ENCODE data around the gene XG. TPM values are rescaled to one million over a fixed set of nuclear protein-coding genes. Genes with fewer than 3 reads are reported as not detected.
A peak's percentile ranks its signal among the peaks of the same experiment; 100 is the strongest.

Gene XG
- total RNA-seq, 1 experiment from 2014 or later, result 1.0 TPM

GRCh38 chrX:2863646-2864045 is 111.8 kb downstream of the XG start:
- ATAC-seq (peak; percentile 74), DNase-seq (ENCODE audit: low spot score) (peak; percentile 16)
- peaks cover 43% of the 10 kb centered on the region for H3K36me3 Mint-ChIP-seq
- peaks cover 7% of the 10 kb centered on the region for H3K4me1 Mint-ChIP-seq
- H3K27me3 Mint-ChIP-seq (ENCODE audit: low read depth), result no peaks in the 10 kb centered on the region
- peak overlapping the region; percentile 87 for H3K27ac Mint-ChIP-seq
- TF ChIP-seq IRF1 (CRISPR knock-in tag; IDR thresholded peaks at IDR 0.05), result no peak
- TF ChIP-seq NR1H2 (CRISPR knock-in tag; IDR thresholded peaks at IDR 0.05), result no peak
- no peak for TF ChIP-seq EMX1 (CRISPR knock-in tag; IDR thresholded peaks at IDR 0.05)
- TF ChIP-seq PREB (CRISPR knock-in tag; IDR thresholded peaks at IDR 0.05; ENCODE audit: borderline replicate concordance), result no peak
- no peak for TF ChIP-seq HMGA2 (CRISPR knock-in tag; IDR thresholded peaks at IDR 0.05)
- no peak overlapping the region for H3K4me3 Mint-ChIP-seq
- ChIA-PET CTCF (no interaction called here), POLR2A (no interaction called here)
- H3K9me3 Mint-ChIP-seq, result no peaks in the 10 kb centered on the region

Other genes with a start within 250 kb of the XG start
- 72.1 to 77.9 TPM (median 73.6 TPM) in 3 replicates for gene CD99, start 60.7 kb upstream of the XG start, total RNA-seq (2021)
- gene GYG2, start 76.9 kb downstream of the XG start, total RNA-seq (2021), result 47.6 to 53.6 TPM (median 52.8 TPM) in 3 replicates
- gene ARSD, start 177.3 kb downstream of the XG start, total RNA-seq (2021), result 3.0 to 6.3 TPM (median 6.0 TPM) in 3 replicates